NT2/D1 (cell line): ENCODE results near the gene PLCG2.

ENCODE experiments used
- SUZ12 ChIP-seq: IDR thresholded peaks from 2 replicates; pipeline ENCODE4 v1.6.1; 2011; ENCODE audit not compliant: insufficient read length, insufficient read depth; ENCODE audit errors: extremely low read depth
- YY1 ChIP-seq: IDR thresholded peaks from 2 replicates; pipeline ENCODE4 v1.6.1; 2011; ENCODE audit not compliant: insufficient read length, insufficient read depth
- ZNF274 ChIP-seq: IDR thresholded peaks from 2 replicates; pipeline ENCODE4 v1.6.1; 2011; ENCODE audit warnings: mild to moderate bottlenecking, low read depth, low read length

DNA sequence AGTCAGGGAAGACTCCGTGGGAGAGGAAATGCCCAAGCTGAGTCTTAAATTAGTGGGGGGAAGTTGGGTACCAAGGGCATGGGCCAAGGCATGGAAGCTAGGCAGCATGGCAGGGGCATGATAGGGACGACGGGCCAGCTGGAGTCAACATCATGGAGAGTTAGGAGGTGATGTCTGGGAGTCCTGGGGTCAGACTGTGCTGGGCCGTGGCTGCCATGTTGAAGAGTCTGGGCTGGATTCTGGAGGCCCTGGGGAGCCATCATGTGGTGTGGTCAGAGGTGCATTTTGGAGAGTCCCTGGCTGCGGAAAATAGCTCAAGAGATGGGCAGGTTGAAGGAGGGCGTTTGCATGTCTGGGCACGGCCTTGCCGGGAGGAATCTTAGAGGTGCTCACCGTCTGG lies 146.9 kb downstream of the PLCG2 start:
- TF ChIP-seq YY1 = no peak
- no peak for TF ChIP-seq ZNF274
- TF ChIP-seq SUZ12 = no peak
